ENCODE data around the gene TUBA1C. TPM values are rescaled to one million over a fixed set of nuclear protein-coding genes. Genes with fewer than 3 reads are reported as not detected.

The TUBA1C gene
- total and polyA plus RNA-seq, 5 experiments from 2014 or later = 17.5 to 25.4 (median 23.5) TPM

DNA sequence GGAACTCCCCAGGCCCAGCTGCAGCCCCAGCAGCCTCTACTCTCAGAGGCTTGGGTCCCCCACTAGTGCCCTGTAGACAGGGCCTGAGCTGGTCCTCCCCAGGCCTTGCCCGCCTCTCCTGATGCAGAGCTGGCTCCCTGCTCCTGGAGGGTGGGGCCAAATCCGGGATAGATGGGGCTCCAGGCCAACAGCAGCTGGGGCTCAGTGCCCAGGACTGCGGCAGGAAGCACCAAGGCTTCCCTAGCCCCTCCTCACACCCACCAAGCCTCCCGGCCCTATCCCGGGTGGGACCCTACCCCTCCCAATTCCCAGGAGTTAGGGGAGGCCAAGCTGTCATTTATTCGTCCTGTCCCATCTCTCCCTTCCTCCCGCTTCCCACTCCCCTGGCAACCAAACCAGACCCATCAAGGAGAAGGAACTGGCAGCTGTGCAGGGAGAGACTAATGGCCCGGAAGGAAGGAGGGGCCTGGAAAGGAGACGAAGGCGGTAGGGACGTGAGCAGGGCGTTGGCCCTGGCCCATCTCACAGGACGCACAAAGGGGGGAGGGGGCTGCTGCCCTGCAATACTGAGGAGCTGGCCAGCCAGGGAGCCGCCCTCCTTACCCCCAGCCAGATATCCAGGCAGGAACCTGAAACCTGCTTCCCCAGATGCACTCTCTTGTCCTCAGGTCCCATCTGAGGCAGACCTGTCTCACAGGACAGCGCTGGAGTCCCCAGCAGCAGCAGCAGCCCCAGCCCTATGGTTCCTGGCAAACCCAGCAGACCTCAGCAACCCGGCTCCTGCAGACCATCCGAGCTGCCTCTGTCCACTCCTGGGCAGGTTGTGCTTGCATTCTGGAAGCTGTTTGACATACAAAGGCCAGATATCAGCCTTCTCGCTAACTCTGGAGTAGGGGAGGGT lies 28.4 kb downstream of the TUBA1C start:
- Mint-ChIP-seq H3K4me1 (peaks cover under 1 to 20% (median 19%) of the 10 kb centered on the region in 4 donors), H3K27ac (no peak overlapping the region), H3K36me3 (no peaks in the 10 kb centered on the region), H3K9me3 (no peaks in the 10 kb centered on the region), H3K4me3 (peak overlapping the region in 1 of 10 donors; percentile 20), H3K27me3 (peaks cover 18 to 76% (median 36%) of the 10 kb centered on the region in 5 donors)
- POLR2A ChIA-PET = interaction anchor here (0.6 kb wide), 1 partner anchor 869 kb away, joined by 3 read pairs; no protein-coding TSS in a partner anchor
- no peak for ATAC-seq
- DNase-seq = no peak

- ATAC-seq (no peak), DNase-seq (no peak)
- POLR2A ChIA-PET = no interaction called here
- no peak overlapping the region for H3K4me3 Mint-ChIP-seq
- H3K27ac Mint-ChIP-seq = no peak overlapping the region
- H3K36me3 Mint-ChIP-seq = peaks cover 0 to 3% (median 0%) of the 10 kb centered on the region in 3 donors
- H3K4me1 Mint-ChIP-seq = peaks cover 4 to 23% (median 21%) of the 10 kb centered on the region in 4 donors
- no peaks in the 10 kb centered on the region for H3K9me3 Mint-ChIP-seq
- peaks cover 22 to 76% (median 36%) of the 10 kb centered on the region in 5 donors for H3K27me3 Mint-ChIP-seq
Observed at GRCh38 chr12:49294086-49294803, 29.4 kb downstream of the TUBA1C start.

- no peak for DNase-seq
- peaks cover 22 to 76% (median 36%) of the 10 kb centered on the region in 5 donors for H3K27me3 Mint-ChIP-seq
- POLR2A ChIA-PET = interaction anchor here (0.6 kb wide), 1 partner anchor 9 kb away, joined by 4 read pairs; no protein-coding TSS in a partner anchor
- H3K36me3 Mint-ChIP-seq = peaks cover 0 to 3% (median 0%) of the 10 kb centered on the region in 3 donors
- no peaks in the 10 kb centered on the region for H3K9me3 Mint-ChIP-seq
- peaks cover 4 to 23% (median 21%) of the 10 kb centered on the region in 4 donors for H3K4me1 Mint-ChIP-seq
- no peak overlapping the region for H3K27ac Mint-ChIP-seq
- no peak overlapping the region for H3K4me3 Mint-ChIP-seq
- no peak for ATAC-seq
Observed at GRCh38 chr12:49294804-49295081, 29.9 kb downstream of the TUBA1C start.

DNA sequence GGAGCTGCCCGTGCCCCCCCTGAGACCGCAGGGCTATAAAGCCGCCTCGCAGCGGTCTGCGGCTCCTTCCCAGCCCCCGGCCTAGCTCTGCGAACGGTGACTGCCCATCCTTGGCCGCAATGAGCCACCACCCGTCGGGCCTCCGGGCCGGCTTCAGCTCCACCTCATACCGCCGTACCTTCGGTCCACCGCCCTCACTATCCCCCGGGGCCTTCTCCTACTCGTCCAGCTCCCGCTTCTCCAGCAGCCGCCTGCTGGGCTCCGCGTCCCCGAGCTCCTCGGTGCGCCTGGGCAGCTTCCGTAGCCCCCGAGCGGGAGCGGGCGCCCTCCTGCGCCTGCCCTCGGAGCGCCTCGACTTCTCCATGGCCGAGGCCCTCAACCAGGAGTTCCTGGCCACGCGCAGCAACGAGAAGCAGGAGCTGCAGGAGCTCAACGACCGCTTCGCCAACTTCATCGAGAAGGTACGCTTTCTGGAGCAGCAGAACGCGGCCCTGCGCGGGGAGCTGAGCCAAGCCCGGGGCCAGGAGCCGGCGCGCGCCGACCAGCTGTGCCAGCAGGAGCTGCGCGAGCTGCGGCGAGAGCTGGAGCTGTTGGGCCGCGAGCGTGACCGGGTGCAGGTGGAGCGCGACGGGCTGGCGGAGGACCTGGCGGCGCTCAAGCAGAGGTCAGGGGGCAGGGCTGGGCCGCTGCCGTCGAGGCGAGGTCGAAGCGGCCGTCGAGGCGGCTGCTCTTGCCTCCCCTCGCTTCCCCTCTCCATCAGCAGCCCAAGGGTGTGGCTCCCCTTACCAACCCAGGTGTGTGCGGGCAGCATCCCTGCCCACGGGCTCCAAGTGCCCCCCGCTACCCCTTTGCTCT lies 30.4 kb downstream of the TUBA1C start, which contains the start of gene PRPH:
PRPH (plus strand) TSS at position 66 of the 855 bp plus-strand sequence; CDS start at position 120, 54 bp downstream.
- Mint-ChIP-seq H3K27ac (no peak within 1 kb of the TSS), H3K36me3 (peaks cover 0 to 3% (median 0%) of the 10 kb centered on the region in 3 donors), H3K4me3 (peak within 1 kb of the TSS in 1 of 10 donors; percentile 78), H3K4me1 (peaks cover 4 to 23% (median 21%) of the 10 kb centered on the region in 4 donors), H3K9me3 (no peaks in the 10 kb centered on the region), H3K27me3 (peaks cover 22 to 76% (median 36%) of the 10 kb centered on the region in 5 donors)
- ATAC-seq (no peak), DNase-seq (no peak)
- POLR2A ChIA-PET = interaction anchor here (0.6 kb wide), 2 partner anchors 10 to 27 kb away, joined by 3 to 4 read pairs; no protein-coding TSS in a partner anchor

- DNase-seq = peak; percentile 43 to 83 (median 62)
- POLR2A ChIA-PET = interaction anchor here (0.6 to 1.5 kb wide), 4 partner anchors 28 to 161 kb away, joined by 3 to 5 read pairs (median 3); no protein-coding TSS in a partner anchor
- peak; percentile 83 to 88 for ATAC-seq
- H3K27ac Mint-ChIP-seq = no peak overlapping the region
- peaks cover 25 to 81% (median 40%) of the 10 kb centered on the region in 5 donors for H3K27me3 Mint-ChIP-seq
- H3K4me3 Mint-ChIP-seq = peak overlapping the region in 9 of 10 donors; percentile 48 to 78 (median 69)
- peaks cover 4 to 23% (median 21%) of the 10 kb centered on the region in 4 donors for H3K4me1 Mint-ChIP-seq
- peaks cover 0 to 3% (median 0%) of the 10 kb centered on the region in 3 donors for H3K36me3 Mint-ChIP-seq
- H3K9me3 Mint-ChIP-seq = no peaks in the 10 kb centered on the region
Observed at GRCh38 chr12:49296034-49296835, 31.4 kb downstream of the TUBA1C start.

GRCh38 chr12:49296836-49297694 lies 32.2 kb downstream of the TUBA1C start:
- Mint-ChIP-seq H3K36me3 (peaks cover 0 to 3% (median 0%) of the 10 kb centered on the region in 3 donors), H3K4me3 (peak overlapping the region; percentile 60 to 78 (median 69)), H3K27me3 (peaks cover 30 to 81% (median 41%) of the 10 kb centered on the region in 5 donors), H3K9me3 (no peaks in the 10 kb centered on the region), H3K4me1 (peaks cover 4 to 23% (median 21%) of the 10 kb centered on the region in 4 donors), H3K27ac (no peak overlapping the region)
- POLR2A ChIA-PET = interaction anchor here (0.6 to 1.5 kb wide), 4 partner anchors 29 to 160 kb away, joined by 3 to 5 read pairs (median 3); no protein-coding TSS in a partner anchor
- peak in 2 of 10 donors; percentile 11 to 41 for DNase-seq
- peak; percentile 73 to 78 for ATAC-seq

DNA sequence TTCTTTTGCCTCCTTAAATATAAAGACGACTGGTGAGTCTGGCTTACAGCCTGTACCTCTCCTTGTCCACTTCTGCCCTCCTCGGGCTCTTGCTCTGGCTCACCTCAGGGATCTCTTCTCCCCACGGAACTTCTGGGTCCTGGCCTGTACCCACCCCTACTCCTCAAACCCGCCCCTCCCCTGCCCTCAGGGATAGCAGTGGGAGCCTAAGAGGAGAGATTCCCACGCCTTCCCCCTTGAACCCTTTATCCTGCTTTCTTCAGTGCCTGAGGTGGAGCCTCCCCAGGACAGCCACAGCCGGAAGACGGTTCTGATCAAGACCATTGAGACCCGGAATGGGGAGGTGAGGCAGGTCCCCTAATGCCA lies 32.8 kb downstream of the TUBA1C start:
- Mint-ChIP-seq H3K27me3 (peaks cover 30 to 86% (median 42%) of the 10 kb centered on the region in 5 donors), H3K4me3 (peak overlapping the region in 8 of 10 donors; percentile 7 to 78 (median 51)), H3K36me3 (peaks cover 0 to 3% (median 0%) of the 10 kb centered on the region in 3 donors), H3K4me1 (peaks cover 4 to 23% (median 21%) of the 10 kb centered on the region in 4 donors), H3K9me3 (no peaks in the 10 kb centered on the region), H3K27ac (peak overlapping the region in 1 of 10 donors; percentile 9)
- POLR2A ChIA-PET = interaction anchor here (1.5 kb wide), 1 partner anchor 50 kb away, joined by 3 read pairs; no protein-coding TSS in a partner anchor
- DNase-seq (no peak), ATAC-seq (no peak)

DNA sequence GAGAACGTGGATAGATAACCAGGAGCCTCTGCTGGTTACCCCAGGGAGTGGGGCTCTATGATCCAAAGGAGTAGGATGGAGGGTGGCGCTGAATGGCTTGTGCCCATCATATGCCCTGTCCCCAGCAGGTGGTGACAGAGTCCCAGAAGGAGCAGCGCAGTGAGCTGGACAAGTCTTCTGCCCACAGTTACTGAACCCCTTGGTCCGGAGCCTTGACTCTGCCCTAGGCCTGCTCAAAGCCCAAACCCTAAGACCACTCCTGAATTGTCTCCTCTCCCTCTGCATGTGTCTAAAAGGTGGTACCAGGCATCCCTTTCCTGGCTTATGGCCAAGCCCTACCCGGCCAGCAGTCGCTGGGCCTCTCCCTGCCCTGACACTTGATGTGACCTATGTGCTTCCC lies 33.3 kb downstream of the TUBA1C start:
- no peaks in the 10 kb centered on the region for H3K9me3 Mint-ChIP-seq
- POLR2A ChIA-PET = no interaction called here
- H3K4me3 Mint-ChIP-seq = peak overlapping the region in 7 of 10 donors; percentile 7 to 78 (median 53)
- peak overlapping the region in 1 of 10 donors; percentile 25 for H3K27ac Mint-ChIP-seq
- no peak for DNase-seq
- H3K27me3 Mint-ChIP-seq = peaks cover 35 to 88% (median 46%) of the 10 kb centered on the region in 5 donors
- no peak for ATAC-seq
- peaks cover 4 to 23% (median 21%) of the 10 kb centered on the region in 4 donors for H3K4me1 Mint-ChIP-seq
- H3K36me3 Mint-ChIP-seq = peaks cover 0 to 3% (median 0%) of the 10 kb centered on the region in 3 donors

DNA sequence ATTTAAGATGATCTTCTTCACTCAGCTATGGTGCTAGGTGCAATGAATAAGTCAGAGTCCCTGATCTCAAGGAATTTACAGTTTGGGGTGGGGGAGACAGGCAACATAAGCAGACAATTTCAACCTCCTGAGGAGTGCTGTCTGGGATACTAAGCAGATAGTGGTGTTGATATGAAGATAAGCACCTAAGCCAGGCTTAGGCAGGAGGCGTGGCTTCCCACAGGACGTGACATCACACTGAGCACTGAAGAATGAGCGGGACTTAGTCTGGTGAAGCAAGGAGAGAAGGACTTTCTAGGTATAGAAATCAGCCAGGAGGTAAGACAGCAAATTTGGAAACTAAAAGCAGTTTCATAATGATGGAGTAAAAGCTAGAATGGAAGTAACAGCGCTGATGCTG lies 36.9 kb downstream of the TUBA1C start:
- POLR2A ChIA-PET = no interaction called here
- peaks cover 0 to 3% (median 0%) of the 10 kb centered on the region in 3 donors for H3K36me3 Mint-ChIP-seq
- H3K27me3 Mint-ChIP-seq = peaks cover 34 to 76% (median 48%) of the 10 kb centered on the region in 5 donors
- ATAC-seq (no peak), DNase-seq (no peak)
- H3K4me1 Mint-ChIP-seq = peaks cover 4 to 17% (median 13%) of the 10 kb centered on the region in 4 donors
- no peak overlapping the region for H3K27ac Mint-ChIP-seq
- H3K4me3 Mint-ChIP-seq = no peak overlapping the region
- no peaks in the 10 kb centered on the region for H3K9me3 Mint-ChIP-seq

DNA sequence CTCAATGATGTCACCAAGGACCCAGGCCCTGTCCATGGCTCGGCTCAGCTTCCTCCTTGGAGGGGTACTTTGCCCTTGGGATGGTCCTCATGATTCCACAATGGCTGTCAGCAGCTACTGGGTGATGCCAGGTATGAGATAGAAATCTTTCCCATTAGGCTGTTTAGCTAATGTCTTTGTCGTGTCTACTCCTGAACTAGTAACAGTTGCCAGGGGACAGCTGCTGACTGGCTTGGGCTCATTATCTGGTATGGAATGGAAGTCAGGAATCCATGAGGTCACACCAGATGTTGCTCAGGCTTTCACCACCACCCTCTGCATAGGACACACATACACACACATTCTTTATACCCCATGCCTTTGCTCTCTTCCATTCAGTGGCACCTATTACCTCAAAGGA lies 39.3 kb downstream of the TUBA1C start:
- DNase-seq (no peak), ATAC-seq (no peak)
- Mint-ChIP-seq H3K36me3 (no peaks in the 10 kb centered on the region), H3K27ac (no peak overlapping the region), H3K4me3 (no peak overlapping the region), H3K27me3 (peaks cover 27 to 73% (median 39%) of the 10 kb centered on the region in 5 donors), H3K4me1 (no peaks in the 10 kb centered on the region), H3K9me3 (no peaks in the 10 kb centered on the region)
- POLR2A ChIA-PET = no interaction called here

All from naive thymus-derived CD8-positive, alpha-beta T cell (primary cell).